GM21717 (cell line): ENCODE data around the gene SYNGR4.

Experiments used
- ATAC-seq: cut with Tn5 transposase; IDR thresholded peaks from one replicate; pipeline ENCODE4 v1.9.1; 2021; ENCODE audit warnings: mild to moderate bottlenecking, moderate library complexity; ENCODE audit not compliant: unreplicated experiment

SYNGR4 gene

DNA sequence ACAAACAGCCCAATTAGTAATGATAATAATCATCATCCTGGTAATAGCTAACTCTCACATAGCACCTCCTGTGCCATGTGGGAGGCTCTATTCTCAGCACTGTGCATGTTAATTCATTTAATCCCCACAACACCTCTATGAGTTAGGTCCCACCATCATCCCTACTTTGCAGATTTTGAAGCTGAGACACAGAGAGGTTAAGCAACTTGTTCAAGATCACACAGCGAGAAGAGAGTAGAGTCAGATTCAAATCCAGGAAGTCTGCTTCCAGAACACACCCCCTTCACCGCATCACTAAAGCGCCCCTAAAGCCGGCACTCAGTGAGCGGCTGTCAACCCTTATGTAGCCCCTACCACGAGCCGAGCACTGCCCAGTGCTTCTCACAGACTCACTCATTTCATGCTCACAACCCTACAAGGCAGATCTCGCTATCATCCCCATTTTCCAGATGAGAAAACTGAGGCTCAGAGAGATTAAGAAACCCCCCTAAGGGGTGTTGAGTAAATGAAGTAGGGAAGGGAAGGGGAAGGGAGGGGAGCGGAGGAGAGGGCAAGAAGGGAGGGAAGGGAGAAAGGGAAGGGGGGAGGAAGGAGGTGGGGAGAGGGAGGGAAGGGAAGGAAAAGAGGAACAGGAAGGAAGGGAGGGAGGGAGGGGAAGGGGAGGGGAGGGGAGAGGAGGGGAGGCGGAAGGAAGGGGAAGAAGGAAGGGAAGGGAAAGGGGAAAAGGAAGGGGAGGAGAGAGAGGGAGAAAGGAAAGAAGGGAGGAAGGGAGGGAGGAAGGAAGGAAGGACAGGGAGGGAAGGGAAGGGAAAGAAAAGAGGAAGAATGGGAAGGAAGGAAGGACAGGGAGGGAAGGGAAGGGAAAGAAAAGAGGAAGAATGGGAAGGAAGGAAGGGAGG, 22.4 kb upstream of the SYNGR4 start:
- ATAC-seq = no peak

DNA sequence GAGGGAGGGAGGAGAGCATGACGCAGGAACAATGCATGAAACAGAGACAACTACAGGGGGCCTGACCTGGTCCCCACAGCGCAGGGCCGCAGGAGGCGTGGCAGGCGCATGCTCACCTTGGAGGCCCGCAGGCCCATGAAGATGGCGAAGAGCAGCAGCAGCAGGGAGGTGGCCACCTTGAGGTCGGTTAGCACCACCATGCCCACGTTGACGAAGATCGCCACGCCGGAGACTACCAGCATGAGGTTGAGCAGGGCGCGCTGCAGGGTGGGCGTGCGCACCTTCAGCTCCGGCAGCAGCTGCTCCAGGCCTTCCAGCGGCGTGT, 21.8 kb upstream of the SYNGR4 start:
- ATAC-seq = no peak

DNA sequence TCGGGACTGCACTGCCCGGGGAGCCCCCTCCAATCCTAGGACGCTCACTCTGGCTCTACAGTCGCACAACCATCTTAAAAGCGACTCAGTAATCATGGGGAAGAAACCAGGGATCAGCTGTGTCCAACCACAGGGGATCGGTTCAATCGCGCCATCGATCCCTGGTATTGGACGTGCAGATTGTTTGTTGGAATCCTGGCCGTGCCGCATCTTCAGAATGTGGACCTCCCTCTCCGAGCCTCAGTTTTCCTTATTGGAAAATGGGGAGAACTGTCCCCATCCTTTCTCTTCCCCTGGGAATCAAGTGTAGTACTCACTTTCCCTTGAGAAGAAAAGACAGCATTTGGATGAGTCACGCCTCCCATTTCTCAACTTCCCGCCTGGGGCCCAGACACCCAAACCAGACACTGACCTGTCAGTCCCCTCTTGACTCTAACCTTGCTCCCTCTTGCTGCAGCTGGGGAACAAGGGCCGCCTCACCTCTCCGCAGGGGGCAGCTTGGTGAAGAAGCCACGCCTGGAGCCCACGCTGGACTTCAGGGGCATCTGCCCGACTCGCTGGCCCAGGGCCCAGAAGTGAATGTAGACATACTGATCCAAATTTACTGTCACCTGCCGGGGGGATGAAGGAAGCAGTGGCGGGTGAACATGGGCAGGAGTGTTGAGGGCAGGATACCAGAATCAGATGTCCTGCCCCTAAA, 21.2 kb upstream of the SYNGR4 start:
- ATAC-seq = no peak

DNA sequence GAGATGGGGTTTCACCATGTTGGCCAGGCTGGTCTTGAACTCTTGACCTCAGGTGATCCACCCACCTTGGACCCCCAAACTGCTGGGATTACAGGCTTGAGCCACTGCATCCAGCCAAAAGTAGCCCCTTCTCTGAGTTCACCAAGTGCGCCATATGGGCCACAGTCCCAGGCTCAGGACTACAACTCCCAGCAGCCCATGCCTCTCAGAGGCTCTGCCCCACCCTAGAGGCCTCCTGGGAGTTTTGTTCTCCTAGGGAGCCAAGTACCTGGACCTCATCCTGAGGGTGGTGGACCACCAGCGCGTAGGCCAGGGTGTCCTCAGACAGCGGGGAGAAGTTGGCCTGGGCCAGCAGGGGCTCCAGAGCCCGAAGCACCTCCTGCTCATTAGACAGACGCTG, 19.3 kb upstream of the SYNGR4 start:
- no peak for ATAC-seq

GRCh38 chr19:48346191-48346590, 18.0 kb upstream of the SYNGR4 start:
- ATAC-seq = no peak

DNA sequence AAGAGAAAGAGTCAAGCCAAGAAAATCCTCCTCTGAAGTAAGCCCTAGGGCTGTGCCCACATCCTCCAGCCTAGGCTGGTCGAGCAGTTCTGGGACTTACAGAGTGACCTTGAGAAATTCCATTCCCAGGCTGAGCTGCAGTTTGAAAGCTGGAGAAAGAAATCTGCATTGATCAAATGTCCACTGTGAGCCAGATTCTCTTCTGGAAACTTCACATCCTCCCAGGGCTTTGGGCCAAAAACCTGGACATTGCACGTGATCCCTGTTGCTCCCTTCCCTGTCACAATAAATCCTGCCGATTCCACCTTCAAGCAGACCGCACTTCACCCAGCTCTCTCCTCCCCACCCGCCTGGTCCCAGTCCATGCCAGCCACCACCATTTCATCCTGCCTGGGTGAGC, 16.1 kb upstream of the SYNGR4 start:
- ATAC-seq = no peak

DNA sequence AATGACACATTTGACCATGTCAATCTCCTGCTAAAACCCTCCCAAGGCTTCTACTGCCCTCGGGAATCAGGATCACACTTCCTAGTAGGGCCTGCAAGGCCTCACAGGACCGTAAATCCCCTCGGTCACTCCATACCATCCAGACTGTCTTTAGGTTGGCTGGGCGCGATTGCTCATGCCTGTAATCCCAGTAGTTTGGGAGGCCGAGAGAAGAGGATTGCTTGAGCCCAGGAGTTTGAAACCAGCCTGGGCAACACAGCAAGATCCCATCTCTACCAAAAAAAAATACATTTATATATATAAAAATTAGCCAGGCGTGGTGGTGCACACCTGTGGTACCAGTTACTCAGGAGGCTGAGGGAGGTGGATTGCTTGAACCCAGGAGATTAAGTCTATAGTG, 15.4 kb upstream of the SYNGR4 start:
- ATAC-seq = no peak

DNA sequence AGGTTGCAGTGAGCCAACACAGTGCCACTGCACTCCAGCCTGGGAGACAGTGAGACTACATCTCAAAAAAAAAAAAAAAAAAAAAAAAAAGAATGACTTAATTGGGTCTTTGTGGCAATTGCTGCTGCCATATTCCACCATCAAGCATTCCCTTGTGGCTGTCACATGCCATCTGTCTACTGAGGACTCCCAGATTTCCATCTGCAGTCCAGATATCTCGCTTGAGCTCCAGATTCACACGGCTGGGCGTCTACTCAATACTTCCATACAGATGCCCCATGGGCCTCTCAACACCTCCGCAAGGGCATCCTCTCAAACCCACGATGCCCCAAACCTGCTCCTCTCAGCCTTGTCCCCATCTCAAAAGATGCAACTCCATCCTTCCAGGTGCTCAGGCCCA, 13.3 kb upstream of the SYNGR4 start:
- no peak for ATAC-seq

- no peak for ATAC-seq
These were observed 12.8 kb upstream of the SYNGR4 start for GRCh38 chr19:48351341-48351752.

GRCh38 chr19:48353677-48354076, 10.5 kb upstream of the SYNGR4 start:
- ATAC-seq = no peak

DNA sequence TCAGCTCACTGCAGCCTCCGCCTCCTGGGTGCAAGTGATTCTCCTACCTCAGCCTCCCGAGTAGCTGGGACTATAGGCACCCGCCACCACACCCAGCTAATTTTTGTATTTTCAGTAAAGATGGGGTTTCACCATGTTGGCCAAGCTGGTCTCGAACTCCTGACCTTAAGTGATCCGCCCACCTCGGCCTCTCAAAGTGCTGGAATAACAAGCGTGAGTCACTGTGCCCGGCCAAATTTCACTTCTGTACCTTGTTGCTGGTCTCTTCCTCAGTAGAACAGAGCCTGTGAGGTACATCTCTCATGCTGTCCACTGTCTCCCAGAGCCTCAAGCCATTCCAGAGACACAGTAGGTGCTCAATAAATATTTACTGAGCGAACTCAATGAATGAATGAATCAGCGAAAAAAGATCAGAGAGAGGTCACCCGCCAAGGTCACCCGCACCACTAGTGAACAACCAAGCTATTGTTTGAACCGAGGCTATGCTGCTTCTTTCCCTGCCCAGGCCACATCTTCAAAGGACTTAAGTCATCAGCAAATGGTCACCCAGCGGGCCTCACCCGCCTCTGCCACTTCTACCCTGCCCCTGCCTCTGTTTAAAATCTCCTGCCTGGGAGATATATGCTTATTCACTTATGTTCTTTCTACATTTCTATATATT, 9.7 kb upstream of the SYNGR4 start:
- ATAC-seq = no peak

DNA sequence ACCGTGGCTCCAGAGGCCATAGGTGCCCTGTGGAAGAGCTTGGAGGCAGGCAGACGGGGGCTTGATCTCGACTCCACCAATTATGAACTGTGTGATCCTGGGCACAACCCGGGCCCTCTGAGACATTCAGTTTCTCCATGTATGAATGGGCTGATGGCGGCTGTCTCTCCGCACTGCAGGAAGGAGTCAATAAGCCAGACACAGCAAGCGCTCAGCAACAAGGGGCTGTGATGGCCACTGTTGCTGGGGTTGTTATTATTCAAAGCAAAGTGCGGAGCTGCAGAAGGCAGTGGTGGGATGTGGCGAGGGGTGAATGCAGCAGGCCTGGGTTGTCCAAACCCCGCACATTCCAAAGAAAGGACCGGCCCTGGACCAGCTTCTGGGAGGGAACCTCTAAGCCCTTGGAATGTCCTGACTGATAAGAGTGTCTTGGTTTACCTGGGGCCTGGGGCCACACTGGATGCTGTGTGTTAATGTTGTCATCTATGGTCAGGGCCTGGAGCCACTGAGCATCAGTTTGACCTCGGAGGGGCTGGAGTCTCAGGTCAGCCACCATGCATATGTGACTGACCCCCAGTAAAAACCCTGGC, 8.7 kb upstream of the SYNGR4 start:
- ATAC-seq = no peak

GRCh38 chr19:48359123-48359522, 5.0 kb upstream of the SYNGR4 start:
- no peak for ATAC-seq

- no peak for ATAC-seq
These were observed 2.3 kb upstream of the SYNGR4 start for GRCh38 chr19:48361912-48362311.

GRCh38 chr19:48362716-48363499, 1.3 kb upstream of the SYNGR4 start:
- ATAC-seq = peak; percentile 44

DNA sequence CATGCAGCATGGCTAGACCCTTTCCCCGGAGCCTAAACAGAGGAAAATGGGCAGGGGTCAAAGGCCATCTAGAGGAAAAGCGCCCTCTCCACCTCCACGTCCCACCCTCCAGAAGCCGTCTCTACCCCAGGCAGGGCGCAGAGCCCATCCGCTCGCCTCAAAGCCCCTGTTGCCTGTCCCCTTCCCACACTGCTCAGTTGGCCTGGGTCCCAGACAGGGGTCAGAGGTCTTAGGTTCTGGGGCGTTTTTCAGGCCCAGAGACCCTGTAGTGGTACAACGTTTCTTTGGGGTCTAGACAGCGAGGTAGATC, 712 bp upstream of the SYNGR4 start:
- peak; percentile 14 for ATAC-seq

DNA sequence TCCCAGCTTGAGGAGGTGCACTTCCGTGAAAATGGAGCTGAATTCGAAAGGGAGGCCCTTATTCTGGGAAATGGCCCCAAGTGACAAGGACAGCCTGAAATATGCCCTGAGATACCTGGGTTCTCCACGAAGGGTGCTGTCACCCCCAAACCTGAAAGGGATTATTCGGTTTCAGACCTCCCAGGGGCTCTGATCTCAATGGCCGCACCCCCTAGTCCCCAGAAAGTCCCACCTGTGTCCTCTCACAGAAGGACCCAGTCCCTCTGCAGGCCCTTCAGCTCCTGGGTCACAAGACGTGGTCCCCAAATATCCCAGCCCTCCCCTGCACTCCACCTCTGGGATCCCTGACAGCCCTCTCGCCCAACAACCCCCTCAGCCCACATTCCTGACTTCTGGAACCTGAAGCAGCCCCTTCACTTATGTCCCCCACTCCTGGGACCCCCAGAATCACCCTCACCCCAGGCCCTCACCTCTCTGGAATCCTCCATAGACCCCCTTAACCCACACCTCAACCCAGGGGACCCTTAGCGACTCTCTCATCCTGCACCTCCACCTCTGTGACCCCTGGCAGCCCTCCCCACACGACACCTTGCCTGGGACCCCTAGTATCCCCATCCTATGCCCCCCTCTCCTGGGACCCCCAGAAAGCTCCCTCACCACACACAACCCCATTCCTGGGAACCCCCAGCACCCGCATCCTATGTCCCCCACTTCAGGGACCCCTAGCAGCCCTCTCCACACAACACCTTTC, 606 bp downstream of the SYNGR4 start:
- ATAC-seq = no peak

DNA sequence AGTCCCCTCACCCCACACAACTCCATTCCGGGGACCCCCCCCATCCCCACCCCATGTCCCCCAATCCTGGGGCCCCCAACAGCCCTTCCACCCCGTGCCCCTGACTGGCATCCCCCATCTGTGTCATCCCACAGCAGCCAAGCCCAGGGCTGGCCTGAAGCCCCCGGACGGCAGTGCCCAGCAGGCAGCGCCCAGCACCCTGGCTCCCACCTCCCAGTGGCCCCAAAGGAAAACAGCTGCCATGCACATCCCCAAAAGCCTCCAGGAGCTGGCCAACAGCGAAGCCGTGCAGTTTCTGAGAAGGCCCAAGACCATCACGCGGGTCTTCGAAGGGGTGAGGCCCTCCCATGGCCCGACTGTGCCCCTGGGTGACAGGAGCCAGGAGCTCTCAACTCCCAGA, 1.4 kb downstream of the SYNGR4 start:
- ATAC-seq = no peak

- ATAC-seq = no peak
These were observed 3.7 kb downstream of the SYNGR4 start for GRCh38 chr19:48367855-48368254.

DNA sequence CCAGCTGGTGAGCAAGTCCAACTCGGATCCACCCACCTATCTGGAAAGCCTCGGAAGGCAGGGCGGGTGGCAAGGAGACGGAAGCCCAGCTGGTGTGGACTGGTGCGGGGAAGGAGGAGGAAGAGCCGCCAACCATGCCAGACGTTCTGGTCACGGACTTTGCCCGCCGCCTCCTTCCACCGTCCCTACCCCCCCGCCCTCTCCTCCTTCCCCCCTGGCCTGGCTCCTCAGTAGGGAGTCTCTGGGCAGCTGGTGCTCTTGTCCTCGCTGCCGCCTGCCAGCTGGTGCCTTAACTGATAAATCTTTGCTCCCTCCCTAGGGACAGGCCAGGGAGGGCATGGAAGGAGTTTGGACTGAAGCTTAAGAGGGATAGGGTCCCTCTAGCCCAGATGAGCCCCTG, 4.8 kb downstream of the SYNGR4 start:
- ATAC-seq = no peak
